PFSK-1 (cell line): ENCODE measurements around the gene FOXP2.

Experiments
- POLR2AphosphoS5 ChIP-seq: IDR thresholded peaks from 2 replicates; pipeline ENCODE4 v1.6.1; 2012; ENCODE audit warnings: low read depth, mild to moderate bottlenecking, control low read depth, low read length, moderate library complexity
- REST ChIP-seq, 2 experiments: IDR thresholded peaks; 2 replicates each; pipeline versions ENCODE4 v1.6.1 to v1.8.0; 2011 to 2012; ENCODE audit warnings: low read depth in 2 of 2, low read length in 2 of 2, control low read depth in 1 of 2, inconsistent platforms in 1 of 2, mild to moderate bottlenecking in 1 of 2, moderate library complexity in 1 of 2; ENCODE audit not compliant: insufficient read depth in 1 of 2
- SIN3A ChIP-seq: IDR thresholded peaks from 2 replicates; pipeline ENCODE4 v1.6.1; 2012; ENCODE audit warnings: mild to moderate bottlenecking, low read length, moderate library complexity, borderline replicate concordance; ENCODE audit not compliant: insufficient read depth
- TAF1 ChIP-seq: IDR thresholded peaks from 2 replicates; pipeline ENCODE4 v1.6.1; 2012; ENCODE audit warnings: low read length, control low read depth, borderline replicate concordance; ENCODE audit not compliant: insufficient read depth

- TF ChIP-seq REST (IDR thresholded peaks at IDR 0.05; ENCODE audit: insufficient read depth in 1 of 2, low read depth in 2 of 2, low read length in 2 of 2) (no peak), POLR2AphosphoS5 (no peak), SIN3A (no peak), TAF1 (no peak)
Observed at GRCh38 chr7:114658216-114658615, 243.6 kb downstream of the FOXP2 start.
